ENCODE results near the gene ARHGAP22.

The ARHGAP22 gene

DNA sequence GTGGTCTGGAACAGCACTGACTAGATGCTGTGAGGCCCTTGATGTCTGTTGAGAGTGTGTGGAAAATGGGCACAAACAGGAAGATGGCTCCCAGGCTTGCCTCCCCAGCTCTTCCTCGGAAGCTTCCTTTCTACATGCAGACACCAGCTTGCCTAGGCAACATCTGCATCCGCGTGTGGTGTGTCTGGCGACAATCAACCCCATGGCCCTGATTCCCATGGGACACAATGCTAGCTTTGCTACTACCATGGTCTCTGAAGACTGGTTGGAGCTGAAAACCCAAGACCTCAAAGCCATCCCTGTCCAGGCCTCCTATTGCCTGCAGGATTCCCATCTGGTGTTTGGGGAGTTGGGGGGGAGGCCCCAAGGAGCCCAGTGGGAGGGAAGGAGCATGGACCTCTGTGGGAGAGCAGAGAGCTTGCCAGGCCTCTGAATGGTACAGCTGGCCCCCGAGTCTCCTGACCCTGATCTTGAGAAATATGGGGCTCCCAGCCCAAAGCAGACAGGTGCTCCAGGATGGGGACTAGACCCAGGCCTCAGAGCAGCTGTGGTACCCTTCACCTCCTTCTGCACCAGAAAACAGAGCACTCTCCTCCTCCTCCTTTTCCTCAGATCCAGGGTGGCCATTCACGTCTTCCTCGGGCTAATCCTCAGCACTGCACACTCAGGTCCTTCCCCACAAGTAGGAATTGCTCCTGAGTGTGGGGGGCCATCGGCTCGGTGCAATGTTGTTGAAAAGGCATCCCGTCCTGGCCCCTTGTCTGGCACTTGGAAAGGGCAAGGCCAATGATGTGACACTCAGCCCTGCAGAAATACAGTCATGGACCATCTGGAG lies 57.6 kb downstream of the ARHGAP22 start:
- no peak for DNase-seq (ENCODE audit: low read depth in 1 of 2, low spot score in 1 of 2)
- no peak overlapping the region for H3K4me3 ChIP-seq (replicated peaks; ENCODE audit: insufficient read depth, low read length)
- no peaks in the 10 kb centered on the region for H3K27me3 ChIP-seq (ENCODE audit: insufficient read depth, poor library complexity, severe bottlenecking)
- no peak overlapping the region for H3K27ac ChIP-seq (replicated peaks)
- TF ChIP-seq REST (IDR thresholded peaks at IDR 0.05; ENCODE audit: insufficient replicate concordance, low read depth) (no peak), POLR2AphosphoS5 (IDR thresholded peaks at IDR 0.05; ENCODE audit: low read depth) (no peak), GABPA (IDR thresholded peaks at IDR 0.05; ENCODE audit: low read depth) (no peak), SPI1 (IDR thresholded peaks at IDR 0.05; ENCODE audit: borderline replicate concordance, low read depth) (no peak)
- TF ChIP-seq, protein P1, sequence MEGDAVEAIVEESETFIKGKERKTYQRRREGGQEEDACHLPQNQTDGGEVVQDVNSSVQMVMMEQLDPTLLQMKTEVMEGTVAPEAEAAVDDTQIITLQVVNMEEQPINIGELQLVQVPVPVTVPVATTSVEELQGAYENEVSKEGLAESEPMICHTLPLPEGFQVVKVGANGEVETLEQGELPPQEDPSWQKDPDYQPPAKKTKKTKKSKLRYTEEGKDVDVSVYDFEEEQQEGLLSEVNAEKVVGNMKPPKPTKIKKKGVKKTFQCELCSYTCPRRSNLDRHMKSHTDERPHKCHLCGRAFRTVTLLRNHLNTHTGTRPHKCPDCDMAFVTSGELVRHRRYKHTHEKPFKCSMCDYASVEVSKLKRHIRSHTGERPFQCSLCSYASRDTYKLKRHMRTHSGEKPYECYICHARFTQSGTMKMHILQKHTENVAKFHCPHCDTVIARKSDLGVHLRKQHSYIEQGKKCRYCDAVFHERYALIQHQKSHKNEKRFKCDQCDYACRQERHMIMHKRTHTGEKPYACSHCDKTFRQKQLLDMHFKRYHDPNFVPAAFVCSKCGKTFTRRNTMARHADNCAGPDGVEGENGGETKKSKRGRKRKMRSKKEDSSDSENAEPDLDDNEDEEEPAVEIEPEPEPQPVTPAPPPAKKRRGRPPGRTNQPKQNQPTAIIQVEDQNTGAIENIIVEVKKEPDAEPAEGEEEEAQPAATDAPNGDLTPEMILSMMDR (IDR thresholded peaks at IDR 0.05; ENCODE audit: insufficient read depth, low read length): no peak

GRCh38 chr10:48545462-48546145 lies 59.3 kb downstream of the ARHGAP22 start:
- no peak overlapping the region for H3K4me3 ChIP-seq (replicated peaks; ENCODE audit: insufficient read depth, low read length)
- TF ChIP-seq POLR2AphosphoS5 (IDR thresholded peaks at IDR 0.05; ENCODE audit: low read depth): no peak
- TF ChIP-seq SPI1 (IDR thresholded peaks at IDR 0.05; ENCODE audit: borderline replicate concordance, low read depth): no peak
- TF ChIP-seq, protein P1 (IDR thresholded peaks at IDR 0.05; ENCODE audit: insufficient read depth, low read length): no peak
- TF ChIP-seq REST (IDR thresholded peaks at IDR 0.05; ENCODE audit: insufficient replicate concordance, low read depth): no peak
- TF ChIP-seq GABPA (IDR thresholded peaks at IDR 0.05; ENCODE audit: low read depth): no peak
- H3K27me3 ChIP-seq (ENCODE audit: insufficient read depth, poor library complexity, severe bottlenecking): no peaks in the 10 kb centered on the region
- no peak overlapping the region for H3K27ac ChIP-seq (replicated peaks)
- no peak for DNase-seq (ENCODE audit: low read depth in 1 of 2, low spot score in 1 of 2)

DNA sequence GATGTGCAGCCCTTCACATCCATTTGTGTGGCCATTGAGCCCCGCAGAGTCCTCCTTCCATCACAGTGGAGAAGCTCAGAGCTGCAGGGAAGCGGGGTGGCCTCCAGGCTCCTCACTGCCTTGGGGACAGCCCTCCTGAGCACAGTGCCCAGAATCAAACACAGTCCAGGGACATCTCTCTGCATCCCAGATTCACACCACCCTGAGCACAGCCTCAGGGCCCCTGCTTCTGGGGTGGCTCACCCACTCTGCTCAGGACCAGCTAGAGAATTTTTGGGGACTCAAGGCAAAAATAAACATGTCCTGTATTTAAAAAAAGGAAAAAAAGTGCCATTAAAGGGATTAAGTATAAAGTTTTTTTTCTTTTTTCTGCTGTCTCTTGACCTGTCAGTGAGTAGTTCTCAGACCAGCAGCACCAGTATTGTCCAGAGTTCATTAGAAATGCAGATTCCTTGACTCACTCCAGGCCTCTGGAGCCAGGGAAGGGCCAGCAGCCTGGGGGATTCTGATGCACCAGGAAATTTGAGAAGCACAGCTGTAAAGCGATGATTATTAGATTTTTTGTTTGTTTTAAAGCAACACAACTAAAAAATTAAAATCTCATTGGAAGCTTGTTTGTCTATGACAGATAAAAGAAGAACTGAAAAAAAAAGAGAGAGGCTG lies 61.6 kb downstream of the ARHGAP22 start:
- no peak overlapping the region for H3K4me3 ChIP-seq (replicated peaks; ENCODE audit: insufficient read depth, low read length)
- no peak for TF ChIP-seq SPI1 (IDR thresholded peaks at IDR 0.05; ENCODE audit: borderline replicate concordance, low read depth)
- TF ChIP-seq POLR2AphosphoS5 (IDR thresholded peaks at IDR 0.05; ENCODE audit: low read depth): no peak
- TF ChIP-seq, protein P1 (IDR thresholded peaks at IDR 0.05; ENCODE audit: insufficient read depth, low read length): no peak
- no peak for TF ChIP-seq REST (IDR thresholded peaks at IDR 0.05; ENCODE audit: insufficient replicate concordance, low read depth)
- TF ChIP-seq GABPA (IDR thresholded peaks at IDR 0.05; ENCODE audit: low read depth): no peak
- no peak overlapping the region for H3K27ac ChIP-seq (replicated peaks)
- H3K27me3 ChIP-seq (ENCODE audit: insufficient read depth, poor library complexity, severe bottlenecking): no peaks in the 10 kb centered on the region
- no peak for DNase-seq (ENCODE audit: low read depth in 1 of 2, low spot score in 1 of 2)
